CD4-positive, alpha-beta memory T cell (primary cell): ENCODE results near the gene ADTRP. TPM values are rescaled to one million over a fixed set of nuclear protein-coding genes. Genes with fewer than 3 reads are reported as not detected.

Source experiments
- CTCF ChIA-PET: fragments of 350-600 bp; sonication (Branson Sonifier 250); formaldehyde crosslinking; loops from one replicate; lab custom pipeline; 2021; ENCODE audit warnings: inconsistent platforms; ENCODE audit not compliant: partially characterized antibody; lab: Charles Lee
- POLR2A ChIA-PET: fragments of 350-600 bp; sonication (Branson Sonifier 250); formaldehyde crosslinking; loops from one replicate; lab custom pipeline; 2021; ENCODE audit not compliant: partially characterized antibody; lab: Charles Lee
- DNase-seq, 5 donors: peaks; one replicate each; pipeline versions ENCODE4 v3.0.0 to v3.0.0-alpha.2; 2020 to 2022; ENCODE audit warnings: mixed read lengths in 1 of 5
- H3K27ac ChIP-seq: one replicate; pipeline ENCODE4 v1.7.0; 2013; ENCODE audit warnings: low read depth, low read length
- H3K27me3 ChIP-seq: 2 replicates; pipeline ENCODE4 v1.7.0; 2013; ENCODE audit warnings: mild to moderate bottlenecking, low read length, moderate library complexity; ENCODE audit not compliant: insufficient read depth
- H3K36me3 ChIP-seq: 2 replicates; pipeline ENCODE4 v1.7.0; 2013; ENCODE audit warnings: mild to moderate bottlenecking, low read length, moderate library complexity; ENCODE audit not compliant: insufficient read depth
- H3K4me1 ChIP-seq: 2 replicates; pipeline ENCODE4 v1.7.0; 2013; ENCODE audit warnings: mild to moderate bottlenecking, low read length, moderate library complexity; ENCODE audit not compliant: insufficient read depth
- H3K4me3 ChIP-seq, 2 donors: one replicate each; pipeline ENCODE4 v1.7.0; 2013; ENCODE audit warnings: low read length in 2 of 2, mild to moderate bottlenecking in 1 of 2
- H3K9me3 ChIP-seq, 2 donors: one replicate each; pipeline ENCODE4 v1.7.0; 2013; ENCODE audit warnings: low read length in 2 of 2, control low read depth in 1 of 2; ENCODE audit not compliant: control insufficient read depth in 1 of 2
- H3K27ac Mint-ChIP-seq, 7 donors: one replicate each; pipeline ENCODE4 v1.8.0; 2020 to 2021; ENCODE audit warnings: mixed read lengths in 7 of 7, mild to moderate bottlenecking in 6 of 7, inconsistent platforms in 3 of 7, moderate library complexity in 3 of 7
- H3K27me3 Mint-ChIP-seq, 2 donors: one replicate each; pipeline ENCODE4 v1.8.0; 2020 to 2021; ENCODE audit warnings: mixed read lengths in 2 of 2
- H3K36me3 Mint-ChIP-seq, 2 donors: one replicate each; pipeline ENCODE4 v1.8.0; 2020 to 2021; ENCODE audit warnings: mixed read lengths in 2 of 2, inconsistent platforms in 1 of 2, mild to moderate bottlenecking in 1 of 2
- H3K4me1 Mint-ChIP-seq, 4 donors: one replicate each; pipeline ENCODE4 v1.8.0; 2020 to 2021; ENCODE audit warnings: mixed read lengths in 4 of 4, mild to moderate bottlenecking in 1 of 4
- H3K4me3 Mint-ChIP-seq, 8 donors: one replicate each; pipeline ENCODE4 v1.8.0; 2020 to 2021; ENCODE audit warnings: mixed read lengths in 8 of 8, mild to moderate bottlenecking in 7 of 8, moderate library complexity in 6 of 8, inconsistent platforms in 3 of 8
- H3K9me3 Mint-ChIP-seq, 8 donors: one replicate each; pipeline ENCODE4 v1.8.0; 2020 to 2021; ENCODE audit warnings: mixed read lengths in 8 of 8, mild to moderate bottlenecking in 5 of 8, inconsistent platforms in 3 of 8, moderate library complexity in 1 of 8
- intact Hi-C: fragments of 100-400 bp; cut with micrococcal nuclease; formaldehyde crosslinking; loops from one replicate; pipeline ENCODE4 v1.15.1; 2023
- polyA plus RNA-seq, 2 donors: library from polyadenylated mRNA; unstranded; fragments of 300-500 nt; fragmentation: Illumina TruSeq; gene quantifications; one replicate each; pipeline ENCODE4 v1.2.3, GENCODE V29; 2021
- total RNA-seq, 2 experiments: library from RNA; stranded (reverse); gene quantifications; one replicate each; pipeline ENCODE4 v1.2.3, GENCODE V29; 2021

Gene ADTRP
- total and polyA plus RNA-seq, 4 experiments from 2014 or later = 7.0 to 41.9 (median 11.9) TPM

DNA sequence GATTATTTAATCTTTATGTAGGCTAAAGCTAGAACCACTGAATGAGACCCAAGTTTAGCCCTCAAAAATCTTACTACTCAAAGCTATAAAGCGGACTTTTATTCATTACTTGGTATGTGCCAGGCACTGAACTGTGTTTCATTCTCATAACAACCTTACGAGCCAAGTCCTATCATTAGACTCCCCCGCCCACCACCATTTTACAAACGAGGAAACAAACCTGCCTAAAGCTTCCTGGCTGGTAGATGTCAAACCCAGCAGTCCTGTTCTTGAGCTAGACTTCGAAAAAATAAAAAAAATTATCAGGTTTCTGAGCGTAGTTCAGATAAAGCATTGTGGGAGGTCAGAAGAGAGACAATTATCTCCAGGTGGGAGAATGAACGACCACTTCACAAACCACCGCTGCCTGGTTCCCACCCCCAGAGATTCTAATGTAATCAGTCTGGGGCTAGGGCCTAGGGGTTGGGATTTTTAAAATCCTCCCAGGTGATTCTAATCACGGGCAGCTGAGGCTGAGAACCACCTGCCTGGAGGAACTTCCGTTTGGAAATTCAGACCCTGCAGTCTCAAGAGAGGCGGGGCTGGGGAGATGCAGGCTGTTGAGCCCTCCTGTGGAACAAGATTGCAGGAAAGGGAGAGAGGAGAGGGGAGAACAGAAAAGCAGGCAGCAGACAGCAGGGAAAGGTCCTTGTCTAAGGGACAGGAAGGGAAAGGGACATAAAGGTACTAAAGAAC is 8.6 kb downstream of the ADTRP start:
- no peak overlapping the region for H3K4me3 Mint-ChIP-seq
- H3K27ac Mint-ChIP-seq = peak overlapping the region in 1 of 7 donors; percentile 22
- Histone ChIP-seq H3K9me3 (no peaks in the 10 kb centered on the region), H3K36me3 (no peaks in the 10 kb centered on the region), H3K4me1 (no peaks in the 10 kb centered on the region), H3K27me3 (no peaks in the 10 kb centered on the region), H3K4me3 (no peak overlapping the region), H3K27ac (no peak overlapping the region)
- DNase-seq = no peak
- no peaks in the 10 kb centered on the region for H3K9me3 Mint-ChIP-seq
- ChIA-PET POLR2A (interaction anchor here (0.7 kb wide), 1 partner anchor 12 kb away, joined by 3 read pairs; no protein-coding TSS in a partner anchor), CTCF (no interaction called here)
- intact Hi-C loops = no loop called here
- H3K4me1 Mint-ChIP-seq = peaks cover 0 to under 1% (median 0%) of the 10 kb centered on the region in 4 donors
- peaks cover 0 to 3% of the 10 kb centered on the region in 2 donors for H3K27me3 Mint-ChIP-seq
- no peaks in the 10 kb centered on the region for H3K36me3 Mint-ChIP-seq

DNA sequence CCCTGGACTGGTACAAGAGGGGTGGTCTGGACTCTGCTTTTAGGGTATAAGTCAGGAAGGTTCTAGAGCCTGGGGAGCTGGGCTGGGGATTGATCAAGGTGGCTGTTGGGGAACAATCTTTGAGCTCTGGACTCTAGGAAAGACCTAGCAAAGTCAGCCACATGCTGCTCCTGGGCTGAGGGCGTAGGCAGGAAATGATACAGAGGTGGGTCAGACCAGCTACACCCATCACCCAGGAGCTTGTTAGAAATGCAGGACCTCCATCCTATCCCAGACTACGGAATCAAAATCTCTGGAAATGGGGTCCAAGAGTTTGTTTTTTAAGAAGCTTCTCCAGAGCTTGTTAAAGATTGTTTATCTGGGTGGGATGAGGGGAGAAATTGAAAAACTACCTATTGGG is 9.4 kb downstream of the ADTRP start:
- H3K27me3 Mint-ChIP-seq = peaks cover 0 to 3% of the 10 kb centered on the region in 2 donors
- no peak for DNase-seq
- CTCF ChIA-PET = no interaction called here
- H3K4me3 Mint-ChIP-seq = no peak overlapping the region
- intact Hi-C loops = no loop called here
- Histone ChIP-seq H3K27ac (no peak overlapping the region), H3K4me1 (no peaks in the 10 kb centered on the region), H3K4me3 (no peak overlapping the region), H3K36me3 (no peaks in the 10 kb centered on the region), H3K9me3 (no peaks in the 10 kb centered on the region), H3K27me3 (no peaks in the 10 kb centered on the region)
- no peak overlapping the region for H3K27ac Mint-ChIP-seq
- peaks cover 0 to 2% (median 0%) of the 10 kb centered on the region in 4 donors for H3K4me1 Mint-ChIP-seq
- POLR2A ChIA-PET = no interaction called here
- H3K9me3 Mint-ChIP-seq = no peaks in the 10 kb centered on the region
- H3K36me3 Mint-ChIP-seq = no peaks in the 10 kb centered on the region

DNA sequence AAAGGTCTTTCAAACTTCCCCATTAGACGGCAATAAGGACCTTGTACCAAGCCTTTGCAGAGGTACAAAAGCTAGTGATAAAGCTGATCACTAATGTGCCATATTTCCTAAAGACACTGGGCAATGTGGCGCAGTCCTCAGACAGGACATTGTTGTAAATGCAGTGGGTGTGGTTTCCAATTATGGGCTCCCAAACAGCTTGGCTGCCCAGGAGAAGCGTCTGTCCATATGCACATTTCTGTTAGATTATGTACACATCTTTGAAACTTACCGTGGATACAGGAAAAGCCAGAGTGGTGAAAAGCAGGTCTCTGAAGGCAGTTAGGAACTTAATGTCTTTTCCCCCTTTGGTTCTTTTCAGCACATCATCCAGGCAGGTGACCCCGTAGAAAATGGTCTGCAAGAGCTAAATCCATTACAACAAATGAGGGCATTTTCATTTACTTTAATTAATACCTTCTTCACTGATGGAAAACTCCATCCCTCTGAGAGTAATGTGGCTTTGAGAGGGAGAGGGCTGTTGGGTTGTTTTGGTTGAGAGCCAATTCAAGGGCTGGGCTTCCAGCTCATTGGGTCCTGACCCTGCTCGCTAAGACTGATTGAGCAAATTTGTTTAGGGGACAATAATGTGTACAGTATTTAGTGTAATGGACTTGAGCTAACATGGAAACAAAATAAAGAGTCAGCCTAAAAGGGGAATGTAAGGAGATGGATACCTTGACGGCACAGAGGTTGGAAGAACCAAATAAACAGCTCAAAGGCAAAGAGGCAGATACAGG is 10.4 kb downstream of the ADTRP start:
- no peaks in the 10 kb centered on the region for H3K27me3 ChIP-seq
- intact Hi-C loops = no loop called here
- no peaks in the 10 kb centered on the region for H3K4me1 ChIP-seq
- no peak overlapping the region for H3K27ac ChIP-seq
- H3K36me3 Mint-ChIP-seq = no peaks in the 10 kb centered on the region
- peaks cover 0 to 4% (median 0%) of the 10 kb centered on the region in 4 donors for H3K4me1 Mint-ChIP-seq
- no peaks in the 10 kb centered on the region for H3K9me3 ChIP-seq
- no peak for DNase-seq
- H3K36me3 ChIP-seq = no peaks in the 10 kb centered on the region
- CTCF ChIA-PET = no interaction called here
- H3K27me3 Mint-ChIP-seq = peaks cover 0 to 3% of the 10 kb centered on the region in 2 donors
- no peak overlapping the region for H3K4me3 ChIP-seq
- POLR2A ChIA-PET = no interaction called here
- H3K9me3 Mint-ChIP-seq = no peaks in the 10 kb centered on the region
- no peak overlapping the region for H3K27ac Mint-ChIP-seq
- H3K4me3 Mint-ChIP-seq = no peak overlapping the region

GRCh38 chr6:11767458-11767857 is 11.1 kb downstream of the ADTRP start:
- no peaks in the 10 kb centered on the region for H3K4me1 ChIP-seq
- H3K9me3 ChIP-seq = no peaks in the 10 kb centered on the region
- H3K9me3 Mint-ChIP-seq = no peaks in the 10 kb centered on the region
- H3K27me3 ChIP-seq = no peaks in the 10 kb centered on the region
- no peak overlapping the region for H3K4me3 ChIP-seq
- peaks cover 0 to 4% (median 0%) of the 10 kb centered on the region in 4 donors for H3K4me1 Mint-ChIP-seq
- no peaks in the 10 kb centered on the region for H3K36me3 Mint-ChIP-seq
- no peak overlapping the region for H3K27ac ChIP-seq
- ChIA-PET POLR2A (interaction anchor here (1.1 kb wide), 1 partner anchor 19 kb away, joined by 3 read pairs; no protein-coding TSS in a partner anchor), CTCF (interaction anchor here (1.3 kb wide), 1 partner anchor 109 kb away, joined by 3 read pairs; no protein-coding TSS in a partner anchor)
- H3K36me3 ChIP-seq = no peaks in the 10 kb centered on the region
- DNase-seq = no peak
- intact Hi-C loops = no loop called here
- H3K27me3 Mint-ChIP-seq = peaks cover 0 to 3% of the 10 kb centered on the region in 2 donors
- no peak overlapping the region for H3K4me3 Mint-ChIP-seq
- no peak overlapping the region for H3K27ac Mint-ChIP-seq

DNA sequence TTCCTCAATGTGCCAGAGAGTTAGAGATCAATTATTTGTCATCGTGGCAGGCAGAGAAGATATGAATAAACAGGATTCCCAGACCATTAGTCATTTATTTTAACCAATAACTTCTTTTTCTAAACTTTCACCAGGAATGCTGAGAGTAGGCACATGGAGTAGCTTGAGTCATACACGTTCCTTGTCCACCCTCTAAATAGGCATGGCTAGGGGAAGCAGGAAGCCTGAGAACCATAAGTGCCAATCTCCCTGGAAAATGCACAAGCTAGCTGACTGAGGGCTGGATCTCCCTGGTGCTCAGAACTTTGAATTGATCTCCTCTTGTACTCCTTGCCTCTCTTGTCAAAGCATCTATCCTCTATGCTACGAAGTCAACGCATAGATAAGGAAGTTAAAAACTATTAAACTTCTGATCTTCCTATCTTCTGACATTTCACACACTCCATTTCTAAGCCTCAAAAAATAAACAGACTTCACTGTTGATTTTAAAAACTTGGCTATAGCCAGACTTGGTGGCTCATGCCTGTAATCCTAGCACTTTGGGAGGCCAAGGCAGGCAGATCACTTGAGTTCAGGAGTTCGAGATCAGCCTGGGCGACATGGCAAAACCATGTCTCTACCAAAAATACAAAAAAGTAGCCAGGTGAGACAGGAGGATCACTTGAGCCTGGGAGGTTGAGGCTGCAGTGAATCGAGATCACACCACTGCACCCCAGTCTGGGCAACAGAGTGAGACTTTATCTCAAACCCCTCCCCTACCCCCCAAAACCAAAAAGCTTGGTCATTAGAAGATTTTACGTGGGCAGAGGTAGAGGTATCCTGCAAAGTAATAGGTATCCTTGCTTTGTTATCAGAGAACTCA is 11.8 kb downstream of the ADTRP start:
- no peak overlapping the region for H3K27ac ChIP-seq
- no peaks in the 10 kb centered on the region for H3K27me3 ChIP-seq
- H3K9me3 Mint-ChIP-seq = peaks cover 0 to 1% (median 0%) of the 10 kb centered on the region in 8 donors
- H3K27ac Mint-ChIP-seq = no peak overlapping the region
- no peaks in the 10 kb centered on the region for H3K36me3 ChIP-seq
- peaks cover 0 to 4% (median 0%) of the 10 kb centered on the region in 4 donors for H3K4me1 Mint-ChIP-seq
- H3K4me3 ChIP-seq = no peak overlapping the region
- intact Hi-C loops = no loop called here
- POLR2A ChIA-PET = interaction anchor here (1.1 kb wide), 1 partner anchor 20 kb away, joined by 3 read pairs; no protein-coding TSS in a partner anchor
- no peaks in the 10 kb centered on the region for H3K36me3 Mint-ChIP-seq
- peaks cover 0 to 6% of the 10 kb centered on the region in 2 donors for H3K27me3 Mint-ChIP-seq
- H3K4me1 ChIP-seq = no peaks in the 10 kb centered on the region
- no peak overlapping the region for H3K4me3 Mint-ChIP-seq
- no peak for DNase-seq
- CTCF ChIA-PET = interaction anchor here (1.3 kb wide), 1 partner anchor 108 kb away, joined by 3 read pairs; no protein-coding TSS in a partner anchor
- H3K9me3 ChIP-seq = no peaks in the 10 kb centered on the region

DNA sequence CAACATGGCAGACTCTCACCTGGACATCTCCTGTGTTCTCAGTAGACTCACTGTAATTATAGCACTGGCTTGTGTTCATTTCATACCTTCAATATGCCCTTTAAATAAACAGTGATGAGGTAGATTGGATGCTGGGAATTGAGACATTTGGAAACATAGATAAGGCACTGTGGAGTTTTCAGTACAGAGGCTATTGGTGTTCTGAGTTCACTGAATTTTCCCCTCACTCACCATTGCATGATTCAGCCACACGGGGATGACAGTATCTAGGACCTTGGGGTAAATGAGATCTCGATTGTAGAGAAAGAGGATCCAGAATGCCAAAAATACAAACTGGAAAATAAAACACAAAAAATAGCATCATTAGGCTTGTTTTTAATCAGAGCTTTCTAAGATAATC is 12.6 kb downstream of the ADTRP start:
- intact Hi-C loops = no loop called here
- no peak for DNase-seq
- Mint-ChIP-seq H3K27me3 (peaks cover 0 to 6% of the 10 kb centered on the region in 2 donors), H3K4me3 (no peak overlapping the region), H3K9me3 (peaks cover 0 to 1% (median 0%) of the 10 kb centered on the region in 8 donors), H3K36me3 (no peaks in the 10 kb centered on the region), H3K4me1 (peaks cover 0 to 4% (median 0%) of the 10 kb centered on the region in 4 donors), H3K27ac (no peak overlapping the region)
- Histone ChIP-seq H3K4me1 (no peaks in the 10 kb centered on the region), H3K36me3 (no peaks in the 10 kb centered on the region), H3K4me3 (no peak overlapping the region), H3K27ac (no peak overlapping the region), H3K9me3 (no peaks in the 10 kb centered on the region), H3K27me3 (no peaks in the 10 kb centered on the region)
- POLR2A ChIA-PET = no interaction called here
- CTCF ChIA-PET = interaction anchor here (1.3 kb wide), 1 partner anchor 108 kb away, joined by 3 read pairs; no protein-coding TSS in a partner anchor
